ENCODE measurements around the gene CRY2. TPM values are rescaled to one million over a fixed set of nuclear protein-coding genes. Genes with fewer than 3 reads are reported as not detected.

CRY2 gene
- polyA plus RNA-seq, 1 donor (not counting 4 experiments of a cell fraction or from before 2014, with no cell fraction given): 7.9 TPM

DNA sequence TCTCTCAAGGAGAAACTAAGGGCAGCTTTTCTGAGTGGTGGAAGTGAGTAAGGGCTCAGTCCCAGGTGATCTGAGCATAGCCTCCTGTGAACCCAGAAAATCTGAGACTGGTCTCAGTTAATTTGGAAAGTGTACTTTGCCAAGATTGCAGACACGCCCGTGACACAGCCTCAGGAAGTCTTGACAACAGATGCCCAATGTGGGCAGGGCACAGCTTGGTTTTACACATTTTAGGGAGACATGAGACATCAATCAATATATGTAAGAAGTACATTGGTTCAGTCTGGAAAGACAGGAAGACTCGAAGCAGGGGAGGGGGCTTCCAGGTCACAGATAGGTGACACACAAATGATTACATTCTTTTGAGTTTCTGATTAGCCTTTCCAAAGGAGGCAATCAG is 13.5 kb upstream of the CRY2 start:
- no peaks in the 10 kb centered on the region for H4K20me1 ChIP-seq (ENCODE audit: control insufficient read depth, extremely low read depth, insufficient read depth, low read length)
- no peak overlapping the region for H3K4me3 ChIP-seq (ENCODE audit: control insufficient read depth in 2 of 3, extremely low read depth in 1 of 3, insufficient read depth in 2 of 3, low read depth in 1 of 3, low read length in 3 of 3)
- DNase-seq (ENCODE audit: low read depth, low spot score) (no peak), FAIRE-seq (no peak)
- TF ChIP-seq, protein P1, sequence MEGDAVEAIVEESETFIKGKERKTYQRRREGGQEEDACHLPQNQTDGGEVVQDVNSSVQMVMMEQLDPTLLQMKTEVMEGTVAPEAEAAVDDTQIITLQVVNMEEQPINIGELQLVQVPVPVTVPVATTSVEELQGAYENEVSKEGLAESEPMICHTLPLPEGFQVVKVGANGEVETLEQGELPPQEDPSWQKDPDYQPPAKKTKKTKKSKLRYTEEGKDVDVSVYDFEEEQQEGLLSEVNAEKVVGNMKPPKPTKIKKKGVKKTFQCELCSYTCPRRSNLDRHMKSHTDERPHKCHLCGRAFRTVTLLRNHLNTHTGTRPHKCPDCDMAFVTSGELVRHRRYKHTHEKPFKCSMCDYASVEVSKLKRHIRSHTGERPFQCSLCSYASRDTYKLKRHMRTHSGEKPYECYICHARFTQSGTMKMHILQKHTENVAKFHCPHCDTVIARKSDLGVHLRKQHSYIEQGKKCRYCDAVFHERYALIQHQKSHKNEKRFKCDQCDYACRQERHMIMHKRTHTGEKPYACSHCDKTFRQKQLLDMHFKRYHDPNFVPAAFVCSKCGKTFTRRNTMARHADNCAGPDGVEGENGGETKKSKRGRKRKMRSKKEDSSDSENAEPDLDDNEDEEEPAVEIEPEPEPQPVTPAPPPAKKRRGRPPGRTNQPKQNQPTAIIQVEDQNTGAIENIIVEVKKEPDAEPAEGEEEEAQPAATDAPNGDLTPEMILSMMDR (optimal IDR thresholded peaks at IDR 0.05 in 1 of 3, IDR thresholded peaks at IDR 0.05 in 1 of 3, conservative IDR thresholded peaks at IDR 0.05 in 1 of 3; ENCODE audit: extremely low read depth in 1 of 3, insufficient read depth in 2 of 3, low read length in 3 of 3): no peak
- TF ChIP-seq EZH2 (IDR thresholded peaks at IDR 0.05; ENCODE audit: low read length): no peak
- no peaks in the 10 kb centered on the region for H3K9me3 ChIP-seq (ENCODE audit: control insufficient read depth, low read depth, low read length)
- no peaks in the 10 kb centered on the region for H3K9me1 ChIP-seq (ENCODE audit: control insufficient read depth, extremely low read depth, insufficient read depth, low read length)
- H3K36me3 ChIP-seq (ENCODE audit: control insufficient read depth in 2 of 2, extremely low read depth in 1 of 2, insufficient read depth in 2 of 2, low read length in 2 of 2): no peaks in the 10 kb centered on the region
- H3K4me1 ChIP-seq (ENCODE audit: control insufficient read depth, extremely low read depth, insufficient read depth, low read length): no peaks in the 10 kb centered on the region
- no peak overlapping the region for H3K9ac ChIP-seq (ENCODE audit: control insufficient read depth, extremely low read depth, insufficient read depth, low read length)
- H3K27me3 ChIP-seq (ENCODE audit: control insufficient read depth, extremely low read depth, insufficient read depth, low read length): no peaks in the 10 kb centered on the region
- no peak overlapping the region for H2AFZ ChIP-seq (ENCODE audit: control insufficient read depth, low read length)
- H3K27ac ChIP-seq (ENCODE audit: control insufficient read depth, insufficient read depth, low read length): no peak overlapping the region
- no peak overlapping the region for H3K4me2 ChIP-seq (ENCODE audit: control insufficient read depth, extremely low read depth, insufficient read depth, low read depth, low read length)
- no peaks in the 10 kb centered on the region for H3K79me2 ChIP-seq (ENCODE audit: control insufficient read depth, insufficient read depth, low read length)
- dilution Hi-C loops (cut with MboI; ENCODE audit: extremely low pct_ligation_motif_present, low sequenced_read_pairs): no loop called here

DNA sequence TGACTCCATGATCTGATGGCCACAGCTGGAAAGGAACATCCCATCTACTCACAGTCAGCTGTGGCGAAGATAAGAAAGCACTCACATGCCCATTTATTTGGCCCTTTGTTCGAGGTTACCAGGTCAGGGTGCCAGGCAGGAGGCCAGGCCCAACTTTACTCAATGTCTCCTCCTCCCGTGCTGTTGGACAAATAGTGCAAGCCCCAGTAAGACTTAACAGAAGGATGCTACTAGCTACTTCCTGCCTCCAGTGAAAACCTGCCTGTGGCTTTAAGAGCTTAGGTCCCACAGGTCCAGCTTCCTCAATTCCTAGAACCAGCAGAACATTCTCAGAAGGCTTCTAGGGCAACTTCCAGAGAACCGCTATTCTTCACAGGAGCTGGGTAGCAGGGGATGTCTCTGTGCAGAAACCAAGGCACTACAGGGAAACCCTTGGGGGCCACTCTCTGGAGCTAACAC is 12.9 kb upstream of the CRY2 start:
- Histone ChIP-seq H3K36me3 (ENCODE audit: control insufficient read depth in 2 of 2, extremely low read depth in 1 of 2, insufficient read depth in 2 of 2, low read length in 2 of 2) (no peaks in the 10 kb centered on the region), H2AFZ (ENCODE audit: control insufficient read depth, low read length) (no peak overlapping the region), H3K9me3 (ENCODE audit: control insufficient read depth, low read depth, low read length) (no peaks in the 10 kb centered on the region), H3K27me3 (ENCODE audit: control insufficient read depth, extremely low read depth, insufficient read depth, low read length) (no peaks in the 10 kb centered on the region), H3K9me1 (ENCODE audit: control insufficient read depth, extremely low read depth, insufficient read depth, low read length) (no peaks in the 10 kb centered on the region), H3K9ac (ENCODE audit: control insufficient read depth, extremely low read depth, insufficient read depth, low read length) (no peak overlapping the region), H3K4me1 (ENCODE audit: control insufficient read depth, extremely low read depth, insufficient read depth, low read length) (no peaks in the 10 kb centered on the region), H3K4me2 (ENCODE audit: control insufficient read depth, extremely low read depth, insufficient read depth, low read depth, low read length) (no peak overlapping the region), H3K27ac (ENCODE audit: control insufficient read depth, insufficient read depth, low read length) (no peak overlapping the region), H3K79me2 (ENCODE audit: control insufficient read depth, insufficient read depth, low read length) (no peaks in the 10 kb centered on the region), H4K20me1 (ENCODE audit: control insufficient read depth, extremely low read depth, insufficient read depth, low read length) (no peaks in the 10 kb centered on the region), H3K4me3 (ENCODE audit: control insufficient read depth in 2 of 3, extremely low read depth in 1 of 3, insufficient read depth in 2 of 3, low read depth in 1 of 3, low read length in 3 of 3) (no peak overlapping the region)
- FAIRE-seq (no peak), DNase-seq (ENCODE audit: low read depth, low spot score) (no peak)
- dilution Hi-C loops (cut with MboI; ENCODE audit: extremely low pct_ligation_motif_present, low sequenced_read_pairs): no loop called here
- TF ChIP-seq, protein P1 (optimal IDR thresholded peaks at IDR 0.05 in 1 of 3, IDR thresholded peaks at IDR 0.05 in 1 of 3, conservative IDR thresholded peaks at IDR 0.05 in 1 of 3; ENCODE audit: extremely low read depth in 1 of 3, insufficient read depth in 2 of 3, low read length in 3 of 3): no peak
- no peak for TF ChIP-seq EZH2 (IDR thresholded peaks at IDR 0.05; ENCODE audit: low read length)
